Globus pallidus (tissue), 1 donor: Measurements from ENCODE around the gene PPARA.

Source experiments
- DNase-seq: peaks from one replicate; pipeline ENCODE4 v3.0.0-alpha.2; 2015; ENCODE audit warnings: low spot score

PPARA gene

DNA sequence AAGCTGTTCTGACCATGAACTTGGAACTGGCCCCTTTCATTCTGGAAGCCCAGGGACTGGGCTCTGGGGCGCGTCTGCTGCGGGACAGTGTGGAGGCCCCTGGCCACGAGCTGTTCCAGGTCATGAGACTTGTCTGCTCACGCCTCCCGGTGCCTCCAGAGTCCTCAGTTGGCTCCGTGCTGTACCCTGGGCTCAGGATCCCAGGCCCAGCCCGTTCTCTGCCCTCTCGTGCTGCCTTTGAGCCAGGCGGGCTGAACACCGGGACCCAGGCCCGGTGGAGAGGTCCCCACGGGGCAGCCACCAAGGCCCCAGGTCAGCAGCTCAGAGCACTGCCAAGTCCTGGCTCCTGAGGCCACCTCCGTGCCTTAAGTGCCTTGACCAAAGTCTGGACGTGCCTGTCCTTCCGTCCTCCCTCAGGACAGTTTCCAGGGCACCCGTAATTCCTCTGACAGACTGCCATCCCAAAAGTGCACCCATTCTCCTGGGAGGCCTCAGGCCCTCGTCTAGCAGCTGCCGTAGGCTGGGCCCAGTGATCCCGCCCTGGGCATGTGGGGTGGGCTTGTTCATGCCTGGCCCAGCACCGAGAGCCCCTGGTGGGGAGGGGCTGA lies 36.3 kb upstream of the PPARA start:
- no peak for DNase-seq

DNA sequence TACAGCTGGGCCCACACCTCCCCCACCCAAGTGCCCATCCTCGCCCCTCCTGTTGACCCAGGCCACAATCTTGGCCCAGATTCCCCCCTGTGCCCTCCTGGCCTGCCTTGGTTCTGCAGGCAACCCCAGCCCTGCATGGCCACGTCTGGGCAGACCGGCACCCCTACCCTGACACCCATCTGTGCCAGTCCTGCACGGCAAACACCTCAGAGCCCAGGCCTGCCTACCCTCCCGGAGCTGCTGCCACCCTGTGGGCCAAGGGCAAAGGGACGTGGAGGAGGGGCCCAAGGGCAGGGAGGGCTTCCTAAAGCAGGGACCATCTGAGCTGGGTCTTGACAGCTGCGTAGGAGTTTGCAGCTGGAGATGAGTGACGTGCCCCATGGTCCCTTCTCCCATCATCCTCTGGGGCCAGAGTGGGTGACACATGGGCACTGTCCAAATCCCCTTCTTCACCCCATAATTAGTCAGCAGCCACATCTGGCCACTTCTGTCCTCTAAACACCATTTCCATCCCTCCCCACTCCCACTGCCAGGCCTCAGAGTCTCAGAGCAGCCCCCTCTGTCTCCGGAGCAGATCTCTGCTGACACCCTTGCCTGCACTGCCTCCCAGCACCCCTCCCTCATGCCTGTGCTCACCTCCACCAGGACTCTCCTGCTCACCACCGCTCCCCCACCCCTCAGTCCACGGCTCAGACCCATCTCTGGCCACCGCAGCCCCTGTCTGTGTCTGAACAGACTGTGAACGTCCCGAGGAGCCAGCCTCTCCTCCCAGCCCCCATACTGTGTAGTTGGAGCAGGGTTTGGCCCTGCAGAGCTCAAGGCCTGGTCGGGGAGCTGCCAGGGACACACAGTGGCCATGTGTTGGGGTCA lies 35.6 kb upstream of the PPARA start:
- DNase-seq, result no peak

DNA sequence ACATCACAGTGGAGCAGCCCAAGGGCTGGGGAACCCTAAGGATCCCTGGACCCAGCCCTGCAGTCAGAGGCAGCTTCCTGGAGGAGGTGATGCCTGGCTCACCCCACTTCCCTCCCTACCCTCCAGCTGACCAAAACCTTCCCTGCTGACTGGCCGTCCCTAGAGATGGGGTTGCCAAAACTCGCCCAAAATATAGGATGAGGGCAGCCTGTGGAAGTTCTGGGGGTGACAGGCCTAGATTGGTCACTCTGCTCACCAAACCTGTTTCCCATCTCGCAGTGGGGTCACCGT lies 35.0 kb upstream of the PPARA start:
- DNase-seq, result no peak

DNA sequence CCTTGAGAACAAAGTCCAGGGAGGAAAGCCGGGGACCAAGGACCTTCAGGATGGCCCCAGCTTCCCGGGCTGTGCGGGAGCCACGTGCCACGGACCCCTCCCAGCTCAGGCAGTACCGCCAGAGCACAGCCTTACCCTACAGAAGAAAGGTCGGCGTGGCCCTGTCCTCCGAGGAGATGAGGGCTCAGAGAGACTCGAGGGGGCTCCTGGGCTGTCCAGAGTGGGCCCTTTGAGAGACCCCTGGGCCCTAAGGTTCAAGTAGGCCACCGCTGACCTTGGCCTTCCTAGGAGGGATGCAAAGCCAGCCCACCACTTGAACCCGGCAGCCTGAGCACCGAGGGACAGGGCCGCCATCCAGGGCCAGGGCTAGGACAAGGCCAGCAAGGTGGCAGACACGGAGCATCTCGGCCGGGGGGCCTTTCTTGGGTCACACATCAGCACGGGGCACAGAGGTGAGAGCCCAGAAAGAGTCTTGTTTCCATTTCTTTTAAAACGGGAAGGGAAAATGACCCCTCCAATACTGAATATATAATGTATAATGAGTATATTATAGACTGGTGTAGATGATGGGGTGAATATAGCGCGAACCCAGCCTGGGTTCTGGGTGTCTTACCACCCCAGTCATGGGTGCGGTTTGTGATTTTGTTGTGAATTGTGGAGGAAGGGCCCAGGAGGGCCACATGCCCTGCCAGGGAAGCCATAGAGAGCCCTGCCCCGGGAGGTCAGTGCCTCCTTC lies 34.4 kb upstream of the PPARA start:
- no peak for DNase-seq

DNA sequence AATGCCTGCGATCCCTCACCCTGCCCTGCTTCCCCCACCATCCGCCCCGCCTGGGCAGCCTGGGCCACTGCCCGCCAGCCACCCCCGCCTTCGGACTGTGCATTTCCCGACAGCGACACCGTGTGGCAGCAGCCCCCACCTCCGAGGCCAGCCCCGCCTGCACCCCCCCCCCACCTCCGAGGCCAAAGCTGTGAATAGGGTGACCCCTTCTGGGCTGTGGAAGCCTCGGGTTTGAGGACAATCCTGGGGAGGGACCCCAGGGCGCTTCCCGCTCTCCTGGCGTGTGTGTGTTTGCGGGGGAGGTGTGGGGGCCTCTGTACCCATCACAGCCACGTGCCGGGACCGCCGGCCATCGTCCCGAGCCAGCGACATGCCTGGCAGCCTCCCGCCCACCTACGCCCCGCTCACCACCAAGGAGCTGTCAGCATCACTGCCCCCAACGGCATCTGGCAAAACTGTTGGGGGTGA lies 33.8 kb upstream of the PPARA start:
- peak; percentile 93 for DNase-seq

DNA sequence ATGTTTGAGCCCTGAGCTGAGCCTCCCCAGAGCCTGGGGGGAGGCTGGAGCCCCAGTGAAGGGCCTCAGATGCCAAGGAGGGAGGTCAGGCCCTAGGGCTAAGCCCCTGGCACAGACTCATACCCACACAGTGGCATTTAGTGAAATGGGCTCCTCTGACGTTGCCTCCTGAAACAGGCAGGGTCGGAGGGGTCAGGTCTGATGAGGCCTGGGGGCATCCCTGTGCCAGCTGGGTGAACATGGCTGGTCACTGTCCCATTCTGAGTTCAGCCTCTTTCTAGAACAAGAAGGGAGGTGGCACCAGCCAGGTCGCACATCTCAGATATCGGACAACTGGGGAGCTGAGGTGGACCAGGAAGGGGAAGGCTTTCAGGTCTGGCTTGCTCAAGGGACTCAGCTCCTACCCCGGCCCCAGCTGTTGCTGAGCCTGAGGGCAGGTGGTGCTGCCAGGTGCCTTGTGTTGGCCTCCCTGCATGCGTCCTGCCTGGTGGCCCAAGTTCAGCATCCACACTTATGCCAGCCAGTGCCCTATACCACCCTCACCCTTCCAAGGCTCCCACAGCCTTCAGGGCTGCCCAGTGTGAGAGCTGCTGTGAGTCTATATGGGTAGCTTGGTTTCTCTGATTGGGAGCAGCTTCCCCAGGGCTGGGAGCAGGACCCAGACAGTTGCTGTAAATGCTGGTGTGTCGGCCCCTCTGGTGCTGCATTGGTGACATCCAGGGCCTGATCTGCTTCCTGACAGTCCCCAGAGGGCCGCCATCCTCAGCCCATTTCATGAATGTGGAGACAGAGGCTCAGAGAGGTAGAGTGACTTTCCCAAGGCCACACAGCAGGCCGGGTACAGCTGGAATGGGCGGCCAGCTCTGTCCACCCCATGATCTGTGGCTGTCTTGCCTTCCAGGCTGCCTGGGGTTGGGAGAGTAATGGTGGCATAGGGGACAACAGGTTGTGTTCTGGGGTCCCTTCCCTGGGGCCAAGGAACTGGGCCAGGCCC lies 32.8 kb upstream of the PPARA start:
- no peak for DNase-seq

DNA sequence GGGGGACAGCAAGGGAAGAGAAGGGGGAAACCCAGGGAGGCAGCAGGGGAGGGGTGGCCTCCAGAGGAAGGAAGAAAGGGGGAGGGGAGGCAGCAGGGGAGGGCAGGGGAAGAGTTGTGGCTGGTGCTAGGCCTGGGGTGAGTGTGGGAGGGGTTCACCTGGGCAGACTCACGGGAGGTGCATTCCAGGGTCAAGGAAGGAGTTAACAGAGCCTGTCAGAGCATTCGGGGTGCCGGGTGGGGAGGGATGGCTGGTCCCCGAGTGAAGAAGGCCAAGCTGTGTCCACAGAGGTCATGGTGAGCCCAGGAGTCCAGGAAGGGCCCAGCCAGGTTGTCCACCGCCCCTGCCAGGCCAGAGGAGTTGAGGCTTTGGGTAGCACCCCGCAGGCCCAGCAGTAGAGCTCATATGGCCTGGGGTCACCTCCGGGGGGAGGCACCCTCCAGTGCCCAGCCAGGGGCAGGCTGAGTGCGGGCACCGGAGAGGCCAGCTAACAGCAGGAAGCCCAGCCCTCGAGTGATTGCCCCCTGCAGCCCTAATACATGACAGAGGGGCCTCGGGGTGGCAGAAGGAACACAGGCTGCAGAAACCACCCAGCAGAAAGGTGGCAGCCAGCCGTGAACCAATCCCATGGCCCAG lies 31.1 kb upstream of the PPARA start:
- DNase-seq, result no peak

DNA sequence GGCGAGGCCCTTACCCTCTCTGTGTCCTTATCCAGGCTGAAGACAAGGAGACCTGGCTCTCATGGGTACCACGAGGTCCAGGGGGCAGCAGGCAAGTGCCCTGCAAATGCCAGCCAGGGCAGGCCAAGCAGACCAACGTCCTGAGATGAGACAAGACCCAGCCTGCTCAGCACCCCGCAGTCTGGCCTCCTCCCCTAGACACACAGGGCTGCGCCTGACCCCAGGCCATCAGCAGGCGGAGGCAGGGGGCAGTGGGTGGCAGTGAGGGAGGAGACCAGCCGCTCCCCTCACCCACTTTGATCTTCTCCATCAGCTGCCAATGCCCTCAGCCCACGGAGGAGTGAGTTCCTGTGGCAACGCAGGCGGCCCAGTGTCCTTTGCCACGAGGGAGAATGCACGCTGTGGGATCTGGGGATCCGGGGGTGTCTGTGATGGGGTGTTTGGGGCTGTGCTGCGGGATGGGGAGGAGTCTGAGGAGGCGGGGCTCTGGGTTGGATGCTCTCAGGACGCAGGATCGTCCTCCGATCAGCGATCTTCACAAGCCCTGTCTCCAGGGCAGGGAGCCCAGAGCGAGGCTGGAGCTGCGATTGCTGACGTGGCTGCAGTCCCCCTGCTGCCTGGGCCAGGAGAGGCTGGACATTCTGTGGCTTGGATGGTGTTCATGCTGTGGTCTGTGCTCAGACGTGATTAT lies 30.5 kb upstream of the PPARA start:
- DNase-seq, result no peak

DNA sequence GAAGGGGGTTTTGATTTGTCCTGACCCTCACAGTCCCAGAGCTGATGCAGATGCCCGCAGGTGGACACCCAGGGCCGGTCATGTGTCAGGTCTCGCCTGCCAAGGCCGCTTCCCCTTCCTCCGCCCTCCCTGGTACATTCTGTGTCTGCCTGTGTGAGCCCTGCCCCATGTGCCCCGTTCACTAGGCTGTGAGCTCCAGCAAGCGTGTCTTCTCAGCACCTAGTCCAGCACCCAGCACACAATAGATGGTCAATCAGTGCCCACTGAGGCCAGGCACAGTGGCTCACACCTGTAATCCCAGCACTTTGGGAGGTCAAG lies 29.9 kb upstream of the PPARA start:
- DNase-seq, result no peak

DNA sequence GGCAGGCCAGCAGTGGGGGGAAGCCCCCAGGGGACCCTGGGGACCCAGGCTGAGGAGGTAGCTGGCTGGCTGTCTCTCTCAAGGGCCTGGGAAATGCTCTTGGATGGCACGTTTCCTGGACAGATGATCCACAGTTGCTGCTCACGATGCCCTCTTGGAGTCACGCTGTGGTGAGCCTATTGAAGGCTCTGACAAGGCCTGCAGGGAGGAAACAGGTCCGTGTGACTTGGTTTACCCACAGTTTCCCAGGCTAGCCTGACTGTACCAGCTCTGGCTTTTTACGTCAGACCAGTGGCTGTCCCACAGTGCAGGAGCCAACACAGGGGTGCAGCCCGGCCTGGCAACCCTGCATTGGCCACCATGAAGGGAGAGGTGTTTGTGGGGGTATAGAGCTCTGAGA lies 29.2 kb upstream of the PPARA start:
- no peak for DNase-seq

DNA sequence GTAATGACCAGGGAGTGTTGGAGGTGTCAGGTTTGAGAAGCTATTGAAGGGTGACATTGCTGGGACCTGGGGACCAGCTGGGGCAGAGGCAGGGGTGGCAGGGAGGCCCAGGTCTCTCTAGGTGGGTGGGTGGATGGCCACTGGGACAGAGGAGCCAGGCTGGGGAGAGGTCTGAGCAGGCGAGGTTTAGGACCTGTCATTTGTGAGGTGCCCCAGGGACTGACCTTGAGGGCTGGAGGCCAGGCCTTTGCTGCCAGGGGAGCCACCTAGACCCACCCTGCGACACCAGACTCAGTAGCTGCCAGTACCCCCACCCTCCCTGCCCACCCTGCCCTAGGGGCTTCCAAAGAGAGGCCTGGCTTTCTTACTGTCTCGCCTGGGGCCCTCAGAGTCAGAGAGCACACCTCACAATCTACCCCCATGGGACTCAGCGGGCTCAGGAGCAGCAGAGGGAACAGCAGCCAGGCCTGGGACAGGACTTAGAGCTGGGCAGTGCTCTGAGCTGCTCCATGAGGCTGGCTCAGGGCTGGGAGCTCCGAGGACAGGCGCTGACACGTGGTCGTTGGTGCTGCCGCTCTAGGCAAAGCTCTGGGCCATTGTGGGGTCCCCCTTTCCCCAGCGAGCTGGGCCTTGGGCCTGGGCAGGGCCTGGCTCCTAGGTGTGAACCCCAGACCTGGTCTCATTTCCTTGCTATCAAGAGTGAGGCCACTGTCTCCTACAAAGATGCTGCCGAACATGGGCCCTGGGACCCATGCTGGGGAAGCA lies 28.6 kb upstream of the PPARA start:
- no peak for DNase-seq

DNA sequence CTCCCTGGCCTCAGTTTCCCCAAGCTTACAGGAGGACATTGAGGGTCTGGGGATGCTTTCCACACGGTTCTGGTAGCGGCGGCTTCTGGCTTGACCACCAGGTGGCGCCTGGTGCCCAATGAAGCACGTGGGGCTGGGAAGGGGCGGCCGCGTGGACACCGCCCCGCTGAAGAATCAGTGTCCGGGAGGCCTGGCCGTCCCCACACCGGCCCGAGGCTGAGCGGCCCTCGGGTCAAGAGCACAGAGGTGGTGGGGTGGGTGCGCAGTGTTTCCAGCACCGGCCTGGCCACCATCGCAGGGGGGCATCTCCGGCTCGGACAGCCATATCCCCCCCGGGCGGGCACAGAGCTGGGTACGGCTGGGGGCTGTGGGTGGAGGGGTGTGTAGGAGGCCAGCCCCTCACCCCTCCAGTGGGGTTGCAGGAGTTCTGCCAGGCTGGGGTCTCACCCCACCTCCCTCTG lies 27.8 kb upstream of the PPARA start:
- no peak for DNase-seq

DNA sequence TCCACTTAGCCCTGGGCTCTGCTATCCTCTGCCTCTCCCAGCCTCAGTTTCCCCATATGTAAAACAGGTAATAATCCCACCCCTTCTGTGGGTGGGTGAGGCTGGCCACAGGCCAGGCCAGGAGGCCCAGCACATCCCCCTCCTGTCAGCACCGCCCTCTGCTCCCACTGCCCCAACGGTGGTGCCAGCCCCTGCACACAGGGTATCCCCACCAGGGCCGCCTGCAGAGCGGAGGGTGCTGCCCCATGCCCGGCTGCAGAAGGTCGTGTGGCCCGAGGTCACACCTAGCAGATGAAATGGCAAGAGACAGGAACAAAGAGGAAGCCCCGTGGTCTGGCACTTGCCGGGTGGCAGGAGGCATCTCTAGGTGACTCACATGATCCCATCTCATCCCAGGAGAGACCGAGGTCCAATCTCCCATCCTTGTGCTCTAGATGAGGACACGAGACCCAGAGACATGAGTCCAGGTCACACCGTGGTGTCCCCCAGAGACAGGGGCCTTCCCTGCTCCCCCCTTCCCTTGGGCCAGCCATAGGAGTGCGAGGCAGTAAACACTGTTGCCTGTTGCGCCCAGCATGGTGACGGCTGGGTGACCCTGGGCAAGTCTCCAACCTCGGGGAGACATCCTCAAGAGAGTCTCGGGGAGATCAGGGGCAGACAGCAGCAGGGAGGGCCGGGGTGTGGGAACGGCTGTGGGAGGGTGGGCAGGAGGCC lies 27.2 kb upstream of the PPARA start:
- DNase-seq, result no peak

DNA sequence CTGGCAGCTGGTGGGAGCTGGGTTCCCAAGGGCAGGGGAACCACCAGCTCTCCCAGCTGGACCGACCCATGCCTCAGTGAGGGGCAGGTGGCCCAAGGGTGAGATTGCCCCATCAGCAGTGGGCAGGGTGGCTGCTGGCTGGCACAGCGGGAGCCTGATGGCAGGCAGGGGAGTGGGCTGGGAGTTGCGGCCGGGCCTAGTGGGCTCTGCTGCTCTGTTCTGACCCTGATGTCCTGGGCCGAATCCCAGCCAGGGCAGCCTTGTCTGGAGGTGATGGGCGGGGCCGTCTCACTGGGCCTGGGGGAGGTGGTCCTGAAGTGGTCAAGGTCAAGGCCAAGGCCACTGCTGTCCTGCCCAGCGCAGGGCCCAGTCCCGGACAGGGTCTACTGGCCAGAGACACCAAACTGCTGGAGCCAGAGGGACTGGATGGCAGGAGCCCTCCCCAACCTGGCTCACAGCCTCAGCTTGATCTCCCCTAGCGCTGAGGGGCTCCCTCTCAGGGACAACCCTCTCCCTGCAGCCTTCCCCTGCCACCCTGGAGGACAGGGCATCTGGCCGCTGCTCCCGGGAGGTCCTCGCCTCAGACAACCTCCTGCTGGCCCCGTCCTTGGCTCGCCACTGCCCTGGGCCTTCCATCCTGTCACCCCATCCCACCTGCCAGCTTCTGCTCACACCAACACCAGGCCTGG lies 26.5 kb upstream of the PPARA start:
- DNase-seq, result no peak

DNA sequence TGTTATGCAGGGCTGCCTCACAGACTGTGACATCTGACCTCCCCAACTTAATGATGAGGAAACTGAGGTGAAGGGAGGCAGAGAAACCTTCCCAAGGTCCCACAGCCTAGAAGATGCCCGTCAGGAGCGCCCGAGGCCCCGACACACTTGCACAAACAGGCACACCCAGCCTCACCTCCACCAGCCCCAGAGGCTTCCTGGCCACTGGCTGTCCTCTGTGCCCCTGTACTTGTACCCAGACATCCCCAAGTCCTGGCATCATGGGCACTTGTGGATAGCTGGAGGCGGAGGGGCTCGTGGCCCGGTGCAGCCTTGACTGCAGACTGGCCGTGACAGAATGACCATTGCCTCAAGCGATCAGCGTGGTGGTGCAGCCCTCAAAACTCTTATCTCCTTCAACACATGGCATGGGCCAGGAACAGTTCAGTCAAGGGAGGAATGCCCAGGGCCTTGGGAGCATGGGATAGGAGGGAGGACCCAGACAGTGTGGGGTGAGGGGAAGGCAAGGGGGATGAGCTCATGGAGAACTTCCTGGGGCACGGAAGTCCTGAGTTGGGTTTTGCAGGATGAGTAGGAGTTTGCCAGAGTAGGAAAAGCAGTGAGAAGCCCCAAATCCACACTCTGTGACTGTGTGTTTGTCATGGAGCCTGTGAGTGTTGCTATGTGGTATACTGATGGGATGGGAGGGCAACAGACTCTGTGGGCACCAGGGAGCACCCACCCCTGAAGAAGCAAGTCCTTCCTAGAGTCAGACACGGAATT lies 25.8 kb upstream of the PPARA start:
- no peak for DNase-seq

DNA sequence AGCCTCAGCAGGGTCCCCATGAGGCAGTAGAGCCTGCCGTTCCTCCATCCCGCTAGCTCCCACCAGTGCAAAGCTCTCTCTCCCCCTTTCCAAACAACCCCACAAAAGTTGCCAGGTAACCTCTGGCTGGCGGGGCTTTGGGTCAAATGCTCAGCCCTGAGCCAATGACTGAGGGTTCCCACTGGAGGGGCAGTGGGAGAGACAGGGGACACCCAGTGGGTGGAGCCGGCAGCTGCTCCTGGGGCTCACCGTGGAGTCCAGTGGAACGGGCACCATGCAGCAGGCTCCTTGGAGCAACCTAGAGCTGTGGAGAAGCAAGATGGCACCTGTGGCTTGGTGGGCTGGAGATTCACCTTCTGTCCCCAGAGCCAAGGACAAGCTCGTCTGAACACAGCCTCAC lies 25.0 kb upstream of the PPARA start:
- no peak for DNase-seq

DNA sequence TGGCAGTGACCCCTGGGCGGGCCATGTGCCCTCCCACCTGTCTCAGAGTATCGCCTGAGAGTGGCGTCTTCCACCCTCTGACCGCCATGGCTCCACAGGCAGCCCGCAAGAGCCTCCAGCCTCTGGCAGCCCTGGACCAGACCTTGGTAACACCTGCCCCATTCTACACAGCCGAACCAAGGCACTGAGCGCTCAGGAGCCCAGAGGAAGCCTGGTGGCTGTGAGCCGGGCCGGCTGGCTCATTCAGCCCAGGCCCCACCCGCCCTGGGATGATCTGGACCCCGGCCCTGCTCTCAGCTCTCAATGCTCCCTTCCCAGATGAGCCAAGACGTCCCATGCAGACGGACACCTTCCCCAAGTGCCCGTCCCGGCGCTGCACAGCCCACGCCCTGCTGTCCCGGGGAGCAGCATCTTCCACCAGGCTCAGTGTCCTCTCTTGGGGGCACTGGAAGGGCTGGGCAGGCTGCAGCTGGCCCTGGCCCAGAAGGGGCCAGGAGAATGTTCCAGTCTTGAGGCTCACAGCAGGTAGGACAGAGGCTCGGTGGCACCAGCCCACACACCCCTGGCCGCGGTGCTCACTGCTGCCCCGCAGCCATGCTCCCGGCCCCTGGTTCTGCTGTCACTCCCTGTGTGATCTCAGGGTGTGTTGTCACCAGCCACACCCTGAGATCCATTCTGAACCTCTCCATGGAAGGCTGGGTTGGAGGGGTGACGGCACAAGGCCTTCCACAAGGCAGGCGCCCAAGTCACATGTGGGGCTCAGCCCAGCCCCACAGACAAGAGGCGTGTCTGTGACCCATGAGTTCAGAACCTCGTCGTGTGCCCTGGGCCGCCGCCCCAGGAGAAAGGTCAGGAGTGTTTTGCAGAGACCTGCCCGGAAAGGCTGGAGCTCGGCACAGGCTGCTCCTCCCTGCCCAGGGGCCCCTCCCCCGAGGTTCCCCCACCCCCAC lies 24.2 kb upstream of the PPARA start:
- no peak for DNase-seq
